ENCODE measurements around the gene CCDC157. TPM values are rescaled to one million over a fixed set of nuclear protein-coding genes. Genes with fewer than 3 reads are reported as not detected.
A peak's percentile ranks its signal among the peaks of the same experiment; 100 is the strongest.

CCDC157 gene
- total and polyA plus RNA-seq, 2 of the 4 experiments (the other 2 are of a cell fraction): 0.90 to 2.2 TPM

DNA sequence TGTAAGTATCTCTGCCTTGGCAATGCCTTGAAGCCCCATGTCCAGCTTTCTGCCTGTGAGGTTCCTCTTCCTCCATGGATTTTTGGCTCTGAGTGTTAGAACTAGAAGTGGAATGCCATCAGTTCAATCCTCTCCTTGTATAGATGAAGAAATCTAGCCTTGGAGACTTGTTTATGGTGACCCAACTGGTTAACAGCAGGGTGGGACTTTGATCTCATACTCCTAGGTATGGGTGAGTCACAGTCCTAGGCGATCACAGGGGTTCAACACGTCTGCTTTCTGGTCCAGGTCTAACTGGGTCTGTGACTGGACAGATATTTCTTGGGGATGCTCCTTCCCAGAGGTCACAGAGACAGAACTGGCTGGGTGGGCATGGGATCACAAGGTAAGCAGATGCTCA, 59.6 kb downstream of the CCDC157 start:
- Histone ChIP-seq H4K91ac (ENCODE audit: insufficient read depth, low read depth, low read length) (no peak overlapping the region), H2AK9ac (replicated peaks; ENCODE audit: low read depth, low read length, poor library complexity) (no peak overlapping the region), H2AFZ (replicated peaks; ENCODE audit: low read length, poor library complexity) (no peak overlapping the region), H3K36me3 (ENCODE audit: control insufficient read depth, insufficient read depth, low read length) (peaks cover 44% of the 10 kb centered on the region), H4K5ac (ENCODE audit: low read depth, low read length) (no peak overlapping the region), H3K27me3 (ENCODE audit: control insufficient read depth, insufficient read depth, low read length) (no peaks in the 10 kb centered on the region), H4K8ac (ENCODE audit: low read depth in 2 of 2, low read length in 2 of 2) (no peak overlapping the region), H3K4me1 (ENCODE audit: control insufficient read depth, insufficient read depth, low read length) (peaks cover 9% of the 10 kb centered on the region), H3K9ac (ENCODE audit: low read depth, low read length) (no peak overlapping the region), H3K4me3 (ENCODE audit: insufficient read depth, low read depth, low read length) (no peak overlapping the region), H3K56ac (ENCODE audit: extremely low read depth, insufficient read depth, low read length) (no peak overlapping the region), H3K14ac (replicated peaks; ENCODE audit: low read depth, low read length) (no peak overlapping the region; the same call in 1 of the 2 replicates), H3K4ac (ENCODE audit: low read depth, low read length) (no peak overlapping the region; the same call in 1 of the 2 replicates), H3K4me2 (ENCODE audit: low read depth, low read length) (no peak overlapping the region), H2BK5ac (ENCODE audit: low read depth, low read length, poor library complexity, severe bottlenecking) (peak overlapping the region; percentile 44), H3K79me1 (ENCODE audit: low read depth in 1 of 2, low read length in 2 of 2) (peaks cover 14 to 50% of the 10 kb centered on the region in 2 experiments), H2AK5ac (ENCODE audit: low read depth, low read length) (no peak overlapping the region), H3K27ac (ENCODE audit: insufficient read depth, low read length) (no peak overlapping the region; the same call in 1 of the 2 replicates), H2BK20ac (ENCODE audit: low read depth, low read length) (no peak overlapping the region), H3K9me1 (ENCODE audit: insufficient read depth, low read length) (peaks cover 14% of the 10 kb centered on the region), H3K18ac (ENCODE audit: low read depth, low read length) (no peak overlapping the region), H2BK15ac (ENCODE audit: low read depth, low read length) (no peak overlapping the region), H2BK120ac (ENCODE audit: low read depth, low read length) (no peak overlapping the region), H4K20me1 (ENCODE audit: insufficient read depth, low read length) (no peaks in the 10 kb centered on the region), H3K23ac (ENCODE audit: low read depth, low read length) (no peak overlapping the region), H3K9me3 (ENCODE audit: control insufficient read depth, insufficient read depth, low read length) (no peaks in the 10 kb centered on the region)
- DNase-seq (peak; percentile 31), ATAC-seq (ENCODE audit: low read depth) (no peak)
- in situ Hi-C loops (cut with MboI; ENCODE audit: low sequenced_read_pairs): no loop called here
- dilution Hi-C loops (cut with HindIII; ENCODE audit: low sequenced_read_pairs, unreplicated experiment): no loop called here
- CTCF ChIA-PET: no interaction called here
- intact Hi-C loops (cut with micrococcal nuclease): no loop called here
- POLR2A ChIA-PET (ENCODE audit: unreplicated experiment): no interaction called here
- BruUV-seq (replicated peaks): no TSS peak
- no CpG with 5 or more reads among the region's 2 CpGs for WGBS, 2 experiments (ENCODE audit: extremely low coverage in 2 of 2, insufficient read length in 1 of 2)
- no peak for TF ChIP-seq MAZ (IDR thresholded peaks at IDR 0.05; ENCODE audit: borderline replicate concordance, low read depth, low read length)
- TF ChIP-seq CEBPB (IDR thresholded peaks at IDR 0.05; ENCODE audit: low read depth, low read length): peak; percentile 7; the same call in 1 of the 2 replicates
- no peak for TF ChIP-seq RCOR1 (IDR thresholded peaks at IDR 0.05; ENCODE audit: insufficient replicate concordance, low read length)
- 0 out of 2 replicates have a peak, but pooled peaks have one; percentile 20 for TF ChIP-seq FOS (IDR thresholded peaks at IDR 0.05; ENCODE audit: low read depth, low read length)
- TF ChIP-seq SMC3 (IDR thresholded peaks at IDR 0.05; ENCODE audit: low read depth, low read length): no peak

All from IMR-90 (cell line).